GM23338 (cell line): ENCODE results near the gene CTAGE9. TPM values are rescaled to one million over a fixed set of nuclear protein-coding genes. Genes with fewer than 3 reads are reported as not detected.
"Not testable (repeated sequence)": the region's sequence is repeated elsewhere in the genome, so short reads cannot be mapped to it uniquely, and the experiment has no call there.

Source experiments
- ATAC-seq: fragments of 200-7000 bp; cut with Tn5 transposase; 3 replicates; pipeline ENCODE4 v1.9.1; 2020
- DNase-seq: peaks from one replicate; pipeline ENCODE4 v3.0.0-alpha.2; 2015; ENCODE audit warnings: low spot score
- H2AFZ ChIP-seq: fragments of 200-600 bp; sonication (generic); 2 replicates; pipeline ENCODE4 v1.8.0; 2016; ENCODE audit warnings: antibody characterized with exemption, mild to moderate bottlenecking, moderate library complexity
- H3F3A ChIP-seq: fragments of 200-600 bp; sonication (generic); replicated peaks from 2 replicates; pipeline ENCODE4 v1.8.0; 2017; ENCODE audit warnings: antibody characterized with exemption, mixed run types, low read depth
- H3K27ac ChIP-seq: fragments of 200-600 bp; sonication (generic); 2 replicates; pipeline ENCODE4 v1.6.1; 2016; ENCODE audit warnings: low read depth
- H3K27me3 ChIP-seq: fragments of 200-600 bp; sonication (generic); 2 replicates; pipeline ENCODE4 v1.8.0; 2016; ENCODE audit warnings: mild to moderate bottlenecking, mixed run types, moderate library complexity; ENCODE audit not compliant: insufficient read depth
- H3K36me3 ChIP-seq: fragments of 200-600 bp; sonication (generic); 2 replicates; pipeline ENCODE4 v1.8.0; 2016; ENCODE audit warnings: mild to moderate bottlenecking; ENCODE audit not compliant: insufficient read depth
- H3K4me1 ChIP-seq: fragments of 200-600 bp; sonication (generic); 2 replicates; pipeline ENCODE4 v1.8.0; 2016; ENCODE audit warnings: mild to moderate bottlenecking, moderate library complexity; ENCODE audit not compliant: insufficient read depth
- H3K4me2 ChIP-seq: fragments of 200-600 bp; sonication (generic); 2 replicates; pipeline ENCODE4 v1.7.1; 2017; ENCODE audit warnings: mixed run types
- H3K4me3 ChIP-seq: fragments of 200-600 bp; sonication (generic); 2 replicates; pipeline ENCODE4 v1.6.1; 2016; ENCODE audit warnings: mixed run types
- H3K79me2 ChIP-seq: fragments of 200-600 bp; sonication (generic); replicated peaks from 2 replicates; pipeline ENCODE4 v1.8.0; 2017; ENCODE audit warnings: mild to moderate bottlenecking; ENCODE audit not compliant: insufficient read depth
- H3K9me2 ChIP-seq: fragments of 200-600 bp; sonication (generic); 2 replicates; pipeline ENCODE4 v1.8.0; 2017; ENCODE audit not compliant: insufficient read depth
- H4K20me1 ChIP-seq: fragments of 200-600 bp; sonication (generic); replicated peaks from 2 replicates; pipeline ENCODE4 v1.8.0; 2017; ENCODE audit warnings: mild to moderate bottlenecking; ENCODE audit not compliant: insufficient read depth
- H3K27ac Mint-ChIP-seq: 2 replicates; pipeline ENCODE4 v1.8.0; 2020; ENCODE audit warnings: inconsistent platforms, mild to moderate bottlenecking, moderate library complexity, mixed read lengths
- H3K27me3 Mint-ChIP-seq: 3 replicates; pipeline ENCODE4 v1.8.0; 2022; ENCODE audit warnings: low read depth, mild to moderate bottlenecking, moderate library complexity, mixed read lengths, inconsistent platforms; ENCODE audit not compliant: insufficient read depth, poor library complexity
- H3K36me3 Mint-ChIP-seq: 3 replicates; pipeline ENCODE4 v1.8.0; 2021; ENCODE audit warnings: low read depth, mild to moderate bottlenecking, inconsistent platforms, moderate library complexity, mixed read lengths
- H3K4me1 Mint-ChIP-seq: 3 replicates; pipeline ENCODE4 v1.8.0; 2020; ENCODE audit warnings: mild to moderate bottlenecking, inconsistent platforms, mixed read lengths
- H3K4me3 Mint-ChIP-seq: 3 replicates; pipeline ENCODE4 v1.8.0; 2021; ENCODE audit warnings: moderate library complexity, mild to moderate bottlenecking, inconsistent platforms, mixed read lengths
- H3K9me3 Mint-ChIP-seq: 3 replicates; pipeline ENCODE4 v1.8.0; 2020; ENCODE audit warnings: moderate library complexity, mild to moderate bottlenecking, inconsistent platforms, mixed read lengths
- CREB1 ChIP-seq: fragments of 250-450 bp; sonication (Bioruptor Pico); IDR thresholded peaks from 2 replicates; pipeline ENCODE4 v1.5.0; 2020; ENCODE audit warnings: low read depth, mild to moderate bottlenecking, moderate library complexity
- CTCF ChIP-seq, 2 experiments: fragments of 200-600 bp in 1 of 2; sonication (generic) in 1 of 2; conservative IDR thresholded peaks; 2 replicates each; pipeline versions ENCODE4 v1.5.1 to v1.6.1; 2016 to 2017; ENCODE audit warnings: antibody characterized with exemption in 2 of 2, low read depth in 2 of 2, mild to moderate bottlenecking in 2 of 2, moderate library complexity in 1 of 2
- EZH2phosphoT487 ChIP-seq: fragments of 200-600 bp; sonication (generic); IDR thresholded peaks from one replicate; pipeline ENCODE4 v1.8.1; 2018; ENCODE audit warnings: antibody characterized with exemption; ENCODE audit not compliant: unreplicated experiment
- JUNB ChIP-seq: IDR thresholded peaks from one replicate; pipeline ENCODE4 v1.6.1; 2016; ENCODE audit warnings: antibody characterized with exemption; ENCODE audit not compliant: unreplicated experiment
- POLR2AphosphoS5 ChIP-seq: IDR thresholded peaks from 2 replicates; pipeline ENCODE4 v1.6.1; 2016; ENCODE audit warnings: antibody characterized with exemption, low read depth
- REST ChIP-seq: IDR thresholded peaks from one replicate; pipeline ENCODE4 v1.6.1; 2018; ENCODE audit warnings: antibody characterized with exemption; ENCODE audit not compliant: unreplicated experiment
- STAT1 ChIP-seq: IDR thresholded peaks from one replicate; pipeline ENCODE4 v1.6.1; 2016; ENCODE audit warnings: antibody characterized with exemption; ENCODE audit not compliant: unreplicated experiment
- ZNF114 ChIP-seq: fragments of 250-450 bp; sonication (Bioruptor Pico); IDR thresholded peaks from 2 replicates; pipeline ENCODE4 v1.5.0; 2020; ENCODE audit warnings: mild to moderate bottlenecking, moderate library complexity
- long read RNA-seq: library from polyadenylated mRNA; unstranded; transcript quantifications from one replicate; pipeline ENCODE4 v2.0.0, GENCODE V29; 2020; ENCODE audit not compliant: unreplicated experiment
- polyA plus RNA-seq: library from polyadenylated mRNA; unstranded; fragments of >200 nt; fragmentation: Nextera tagmentation; extraction: Ambion mirVana; gene quantifications from 2 replicates; pipeline ENCODE4 v1.2.1, GENCODE V29; 2016
- total RNA-seq: library from RNA; depleted of rRNA; stranded (reverse); fragments of >200 nt; shearing (Covaris generic); gene quantifications from 2 replicates; pipeline ENCODE4 v1.2.3, GENCODE V29; 2014; rRNA removed
- TF ChIP-seq, protein P1 (sequence below): fragments of 250-450 bp; sonication (Bioruptor Pico); IDR thresholded peaks from 2 replicates; pipeline ENCODE4 v1.5.0; 2020; ENCODE audit warnings: mild to moderate bottlenecking, moderate library complexity
- TF ChIP-seq, protein P2 (sequence below): IDR thresholded peaks from 2 replicates; pipeline ENCODE4 v1.6.1; 2016; ENCODE audit warnings: antibody characterized with exemption

The CTAGE9 gene
- total RNA-seq (0.10 TPM in 1 of 2 replicates, not detected in the other), polyA plus RNA-seq (0.13 TPM in 1 of 2 replicates, not detected in the other)
- long read RNA-seq = 0 reads

DNA sequence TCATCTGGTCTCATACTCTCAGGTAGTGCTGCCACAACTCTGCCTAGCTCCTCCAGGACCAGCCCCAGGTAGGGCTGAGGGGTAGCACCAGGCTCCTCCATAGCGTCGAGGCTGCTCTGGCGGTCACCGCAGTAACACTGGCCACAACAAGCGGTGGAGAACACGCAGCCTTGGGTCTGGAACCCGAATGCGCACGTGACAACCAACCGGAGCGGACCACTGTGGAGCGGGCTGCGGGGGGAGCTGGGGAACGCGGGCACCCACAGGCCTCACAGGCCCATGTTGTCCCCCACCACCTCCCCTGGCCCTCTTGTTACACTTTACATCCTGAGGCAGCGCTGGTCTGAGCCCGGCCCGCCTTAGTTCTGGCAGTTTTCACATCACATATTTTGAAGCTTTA is at the start of gene CTAGE9:
Gene CTAGE9, minus strand, starts transcription at position 101 of the 400 bp plus-strand sequence. Its CDS starts 0 bp downstream, at position 101.
- not testable (repeated sequence) for H3K9me3 Mint-ChIP-seq

GRCh38 chr6:131758920-131759319 is 48.1 kb upstream of the CTAGE9 start:
- no peak overlapping the region for H3K4me3 Mint-ChIP-seq
- ATAC-seq = no peak
- no peak overlapping the region for H3K4me2 ChIP-seq
- TF ChIP-seq, protein P1, sequence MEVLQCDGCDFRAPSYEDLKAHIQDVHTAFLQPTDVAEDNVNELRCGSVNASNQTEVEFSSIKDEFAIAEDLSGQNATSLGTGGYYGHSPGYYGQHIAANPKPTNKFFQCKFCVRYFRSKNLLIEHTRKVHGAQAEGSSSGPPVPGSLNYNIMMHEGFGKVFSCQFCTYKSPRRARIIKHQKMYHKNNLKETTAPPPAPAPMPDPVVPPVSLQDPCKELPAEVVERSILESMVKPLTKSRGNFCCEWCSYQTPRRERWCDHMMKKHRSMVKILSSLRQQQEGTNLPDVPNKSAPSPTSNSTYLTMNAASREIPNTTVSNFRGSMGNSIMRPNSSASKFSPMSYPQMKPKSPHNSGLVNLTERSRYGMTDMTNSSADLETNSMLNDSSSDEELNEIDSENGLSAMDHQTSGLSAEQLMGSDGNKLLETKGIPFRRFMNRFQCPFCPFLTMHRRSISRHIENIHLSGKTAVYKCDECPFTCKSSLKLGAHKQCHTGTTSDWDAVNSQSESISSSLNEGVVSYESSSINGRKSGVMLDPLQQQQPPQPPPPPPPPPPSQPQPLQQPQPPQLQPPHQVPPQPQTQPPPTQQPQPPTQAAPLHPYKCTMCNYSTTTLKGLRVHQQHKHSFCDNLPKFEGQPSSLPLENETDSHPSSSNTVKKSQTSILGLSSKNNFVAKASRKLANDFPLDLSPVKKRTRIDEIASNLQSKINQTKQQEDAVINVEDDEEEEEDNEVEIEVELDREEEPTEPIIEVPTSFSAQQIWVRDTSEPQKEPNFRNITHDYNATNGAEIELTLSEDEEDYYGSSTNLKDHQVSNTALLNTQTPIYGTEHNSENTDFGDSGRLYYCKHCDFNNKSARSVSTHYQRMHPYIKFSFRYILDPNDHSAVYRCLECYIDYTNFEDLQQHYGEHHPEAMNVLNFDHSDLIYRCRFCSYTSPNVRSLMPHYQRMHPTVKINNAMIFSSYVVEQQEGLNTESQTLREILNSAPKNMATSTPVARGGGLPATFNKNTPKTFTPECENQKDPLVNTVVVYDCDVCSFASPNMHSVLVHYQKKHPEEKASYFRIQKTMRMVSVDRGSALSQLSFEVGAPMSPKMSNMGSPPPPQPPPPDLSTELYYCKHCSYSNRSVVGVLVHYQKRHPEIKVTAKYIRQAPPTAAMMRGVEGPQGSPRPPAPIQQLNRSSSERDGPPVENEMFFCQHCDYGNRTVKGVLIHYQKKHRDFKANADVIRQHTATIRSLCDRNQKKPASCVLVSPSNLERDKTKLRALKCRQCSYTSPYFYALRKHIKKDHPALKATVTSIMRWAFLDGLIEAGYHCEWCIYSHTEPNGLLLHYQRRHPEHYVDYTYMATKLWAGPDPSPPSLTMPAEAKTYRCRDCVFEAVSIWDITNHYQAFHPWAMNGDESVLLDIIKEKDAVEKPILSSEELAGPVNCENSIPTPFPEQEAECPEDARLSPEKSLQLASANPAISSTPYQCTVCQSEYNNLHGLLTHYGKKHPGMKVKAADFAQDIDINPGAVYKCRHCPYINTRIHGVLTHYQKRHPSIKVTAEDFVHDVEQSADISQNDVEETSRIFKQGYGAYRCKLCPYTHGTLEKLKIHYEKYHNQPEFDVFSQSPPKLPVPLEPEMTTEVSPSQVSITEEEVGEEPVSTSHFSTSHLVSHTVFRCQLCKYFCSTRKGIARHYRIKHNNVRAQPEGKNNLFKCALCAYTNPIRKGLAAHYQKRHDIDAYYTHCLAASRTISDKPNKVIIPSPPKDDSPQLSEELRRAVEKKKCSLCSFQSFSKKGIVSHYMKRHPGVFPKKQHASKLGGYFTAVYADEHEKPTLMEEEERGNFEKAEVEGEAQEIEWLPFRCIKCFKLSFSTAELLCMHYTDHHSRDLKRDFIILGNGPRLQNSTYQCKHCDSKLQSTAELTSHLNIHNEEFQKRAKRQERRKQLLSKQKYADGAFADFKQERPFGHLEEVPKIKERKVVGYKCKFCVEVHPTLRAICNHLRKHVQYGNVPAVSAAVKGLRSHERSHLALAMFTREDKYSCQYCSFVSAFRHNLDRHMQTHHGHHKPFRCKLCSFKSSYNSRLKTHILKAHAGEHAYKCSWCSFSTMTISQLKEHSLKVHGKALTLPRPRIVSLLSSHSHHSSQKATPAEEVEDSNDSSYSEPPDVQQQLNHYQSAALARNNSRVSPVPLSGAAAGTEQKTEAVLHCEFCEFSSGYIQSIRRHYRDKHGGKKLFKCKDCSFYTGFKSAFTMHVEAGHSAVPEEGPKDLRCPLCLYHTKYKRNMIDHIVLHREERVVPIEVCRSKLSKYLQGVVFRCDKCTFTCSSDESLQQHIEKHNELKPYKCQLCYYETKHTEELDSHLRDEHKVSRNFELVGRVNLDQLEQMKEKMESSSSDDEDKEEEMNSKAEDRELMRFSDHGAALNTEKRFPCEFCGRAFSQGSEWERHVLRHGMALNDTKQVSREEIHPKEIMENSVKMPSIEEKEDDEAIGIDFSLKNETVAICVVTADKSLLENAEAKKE (CRISPR knock-in tag) = no peak
- TF ChIP-seq CREB1 (CRISPR knock-in tag) (no peak), CTCF (conservative IDR thresholded peaks at IDR 0.05; ENCODE audit: low read depth in 2 of 2) (no peak), ZNF114 (no peak), STAT1 (no peak), POLR2AphosphoS5 (no peak), REST (no peak), EZH2phosphoT487 (no peak), JUNB (no peak)
- TF ChIP-seq, protein P2, sequence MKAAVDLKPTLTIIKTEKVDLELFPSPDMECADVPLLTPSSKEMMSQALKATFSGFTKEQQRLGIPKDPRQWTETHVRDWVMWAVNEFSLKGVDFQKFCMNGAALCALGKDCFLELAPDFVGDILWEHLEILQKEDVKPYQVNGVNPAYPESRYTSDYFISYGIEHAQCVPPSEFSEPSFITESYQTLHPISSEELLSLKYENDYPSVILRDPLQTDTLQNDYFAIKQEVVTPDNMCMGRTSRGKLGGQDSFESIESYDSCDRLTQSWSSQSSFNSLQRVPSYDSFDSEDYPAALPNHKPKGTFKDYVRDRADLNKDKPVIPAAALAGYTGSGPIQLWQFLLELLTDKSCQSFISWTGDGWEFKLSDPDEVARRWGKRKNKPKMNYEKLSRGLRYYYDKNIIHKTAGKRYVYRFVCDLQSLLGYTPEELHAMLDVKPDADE = no peak

More for the DNA sequence above, at the start of gene CTAGE9:
- not testable (repeated sequence) for H3K4me3 ChIP-seq, H3K4me1 Mint-ChIP-seq, H3F3A ChIP-seq, ATAC-seq, H2AFZ ChIP-seq, H3K27me3 Mint-ChIP-seq, H3K36me3 ChIP-seq, H4K20me1 ChIP-seq, H3K27me3 ChIP-seq, H3K9me2 ChIP-seq, H3K4me1 ChIP-seq, H3K4me3 Mint-ChIP-seq, H3K79me2 ChIP-seq, H3K27ac Mint-ChIP-seq, H3K36me3 Mint-ChIP-seq, H3K27ac ChIP-seq, DNase-seq, H3K4me2 ChIP-seq

More at GRCh38 chr6:131758920-131759319, 48.1 kb upstream of the CTAGE9 start:
- Histone ChIP-seq H3K27me3 (no peaks in the 10 kb centered on the region), H3K36me3 (no peaks in the 10 kb centered on the region), H3K4me1 (no peaks in the 10 kb centered on the region), H3K27ac (no peak overlapping the region), H3K9me2 (no peaks in the 10 kb centered on the region), H3K4me3 (no peak overlapping the region), H2AFZ (no peak overlapping the region), H3F3A (no peaks in the 10 kb centered on the region), H4K20me1 (no peaks in the 10 kb centered on the region), H3K79me2 (no peaks in the 10 kb centered on the region)
- H3K9me3 Mint-ChIP-seq = no peaks in the 10 kb centered on the region
- no peaks in the 10 kb centered on the region for H3K4me1 Mint-ChIP-seq
- DNase-seq = no peak
- no peaks in the 10 kb centered on the region for H3K36me3 Mint-ChIP-seq
- H3K27ac Mint-ChIP-seq = no peak overlapping the region
- no peaks in the 10 kb centered on the region for H3K27me3 Mint-ChIP-seq
